Measurements from ENCODE around the gene EMX1.

EMX1 gene

GRCh38 chr2:72924353-72925240, 7.3 kb downstream of the EMX1 start:
- in situ Hi-C loops (cut with MboI; ENCODE audit: low pct_unique_long_range_greater_than_20kb, low sequenced_read_pairs, unreplicated experiment) = no loop called here
- peak; percentile 73 for DNase-seq (ENCODE audit: low spot score)
- TF ChIP-seq CTCF (IDR thresholded peaks at IDR 0.05; ENCODE audit: extremely low read depth, insufficient read depth, missing control alignments) = no peak

- in situ Hi-C loops (cut with MboI; ENCODE audit: low pct_unique_long_range_greater_than_20kb, low sequenced_read_pairs, unreplicated experiment) = no loop called here
- no peak for DNase-seq (ENCODE audit: low spot score)
- TF ChIP-seq CTCF (IDR thresholded peaks at IDR 0.05; ENCODE audit: extremely low read depth, insufficient read depth, missing control alignments) = no peak
These were observed 8.1 kb downstream of the EMX1 start for GRCh38 chr2:72925328-72925943.

- no peak for TF ChIP-seq CTCF (IDR thresholded peaks at IDR 0.05; ENCODE audit: extremely low read depth, insufficient read depth, missing control alignments)
- in situ Hi-C loops (cut with MboI; ENCODE audit: low pct_unique_long_range_greater_than_20kb, low sequenced_read_pairs, unreplicated experiment) = no loop called here
- no peak for DNase-seq (ENCODE audit: low spot score)
These were observed 9.0 kb downstream of the EMX1 start for GRCh38 chr2:72926368-72926767.

GRCh38 chr2:72926811-72927465, 9.6 kb downstream of the EMX1 start:
- TF ChIP-seq CTCF (IDR thresholded peaks at IDR 0.05; ENCODE audit: extremely low read depth, insufficient read depth, missing control alignments) = no peak
- no peak for DNase-seq (ENCODE audit: low spot score)
- in situ Hi-C loops (cut with MboI; ENCODE audit: low pct_unique_long_range_greater_than_20kb, low sequenced_read_pairs, unreplicated experiment) = no loop called here

GRCh38 chr2:72927619-72928550, 10.6 kb downstream of the EMX1 start:
- DNase-seq (ENCODE audit: low spot score) = no peak
- TF ChIP-seq CTCF (IDR thresholded peaks at IDR 0.05; ENCODE audit: extremely low read depth, insufficient read depth, missing control alignments) = no peak
- in situ Hi-C loops (cut with MboI; ENCODE audit: low pct_unique_long_range_greater_than_20kb, low sequenced_read_pairs, unreplicated experiment) = no loop called here

GRCh38 chr2:72929010-72929409, 11.7 kb downstream of the EMX1 start:
- in situ Hi-C loops (cut with MboI; ENCODE audit: low pct_unique_long_range_greater_than_20kb, low sequenced_read_pairs, unreplicated experiment) = no loop called here
- no peak for TF ChIP-seq CTCF (IDR thresholded peaks at IDR 0.05; ENCODE audit: extremely low read depth, insufficient read depth, missing control alignments)
- DNase-seq (ENCODE audit: low spot score) = no peak

Data from GM13977 (cell line).